Trophoblast cell (in vitro differentiated cells and primary cell): ENCODE measurements around the gene IL1RAPL1.

ENCODE experiments used
- DNase-seq, 2 donors: peaks; one replicate each; pipeline ENCODE4 v3.0.0-alpha.2; 2016
- H2AFZ ChIP-seq: 2 replicates; pipeline ENCODE4 v1.6.1; 2013; ENCODE audit warnings: low read length, moderate library complexity, mild to moderate bottlenecking; ENCODE audit not compliant: insufficient read depth, poor library complexity
- H2AK5ac ChIP-seq: 2 replicates; pipeline ENCODE4 v1.6.1; 2013; ENCODE audit warnings: mild to moderate bottlenecking, low read length
- H2BK120ac ChIP-seq: 2 replicates; pipeline ENCODE4 v1.6.1; 2013; ENCODE audit warnings: low read length, mild to moderate bottlenecking, moderate library complexity; ENCODE audit not compliant: insufficient read depth, poor library complexity
- H2BK12ac ChIP-seq: 2 replicates; pipeline ENCODE4 v1.6.1; 2013; ENCODE audit warnings: mild to moderate bottlenecking, low read length, moderate library complexity
- H2BK5ac ChIP-seq: 2 replicates; pipeline ENCODE4 v1.6.1; 2013; ENCODE audit warnings: low read length, low read depth, moderate library complexity, mild to moderate bottlenecking; ENCODE audit not compliant: poor library complexity
- H3K14ac ChIP-seq: 2 replicates; pipeline ENCODE4 v1.6.1; 2013; ENCODE audit warnings: mild to moderate bottlenecking, low read length
- H3K18ac ChIP-seq: 2 replicates; pipeline ENCODE4 v1.6.1; 2013; ENCODE audit warnings: mild to moderate bottlenecking, low read length
- H3K23ac ChIP-seq: 2 replicates; pipeline ENCODE4 v1.6.1; 2013; ENCODE audit warnings: low read length
- H3K27ac ChIP-seq: 2 replicates; pipeline ENCODE4 v1.5.1; 2013; ENCODE audit warnings: low read depth, mild to moderate bottlenecking, inconsistent platforms, low read length, moderate library complexity
- H3K27me3 ChIP-seq: 2 replicates; pipeline ENCODE4 v1.6.1; 2013; ENCODE audit warnings: inconsistent platforms, mild to moderate bottlenecking, low read length, moderate library complexity; ENCODE audit not compliant: insufficient read depth
- H3K36me3 ChIP-seq, 2 experiments: 1 replicate in 1 of 2; 2 replicates in 1 of 2; pipeline ENCODE4 v1.6.1; 2013; ENCODE audit warnings: low read length in 2 of 2, mild to moderate bottlenecking in 2 of 2, moderate library complexity in 1 of 2; ENCODE audit not compliant: insufficient read depth in 2 of 2, control insufficient read depth in 1 of 2
- H3K4ac ChIP-seq: 2 replicates; pipeline ENCODE4 v1.6.1; 2013; ENCODE audit warnings: low read depth, mild to moderate bottlenecking, low read length, moderate library complexity
- H3K4me1 ChIP-seq, 2 experiments: 1 replicate in 1 of 2; 2 replicates in 1 of 2; pipeline ENCODE4 v1.6.1; 2013; ENCODE audit warnings: low read length in 2 of 2, mild to moderate bottlenecking in 2 of 2, moderate library complexity in 1 of 2; ENCODE audit not compliant: insufficient read depth in 2 of 2, control insufficient read depth in 1 of 2
- H3K4me2 ChIP-seq: 2 replicates; pipeline ENCODE4 v1.6.1; 2013; ENCODE audit warnings: inconsistent platforms, mild to moderate bottlenecking, low read length, moderate library complexity
- H3K4me3 ChIP-seq: 2 replicates; pipeline ENCODE4 v1.5.1; 2013; ENCODE audit warnings: mild to moderate bottlenecking, low read depth, low read length, inconsistent platforms
- H3K79me1 ChIP-seq: one replicate; pipeline ENCODE4 v1.6.1; 2013; ENCODE audit warnings: low read length
- H3K79me2 ChIP-seq: 2 replicates; pipeline ENCODE4 v1.6.1; 2013; ENCODE audit warnings: low read length, mild to moderate bottlenecking; ENCODE audit not compliant: control insufficient read depth, insufficient read depth, poor library complexity
- H3K9ac ChIP-seq: 2 replicates; pipeline ENCODE4 v1.6.1; 2013; ENCODE audit warnings: mild to moderate bottlenecking, low read length
- H3K9me3 ChIP-seq: 2 replicates; pipeline ENCODE4 v1.6.1; 2013; ENCODE audit warnings: low read depth, mild to moderate bottlenecking, control low read depth, inconsistent platforms, low read length; ENCODE audit not compliant: insufficient read depth
- H4K12ac ChIP-seq: 2 replicates; pipeline ENCODE4 v1.6.1; 2013; ENCODE audit warnings: low read depth, mild to moderate bottlenecking, low read length, moderate library complexity
- H4K8ac ChIP-seq: 2 replicates; pipeline ENCODE4 v1.6.1; 2013; ENCODE audit warnings: low read depth, mild to moderate bottlenecking, low read length, moderate library complexity
- H4K91ac ChIP-seq: one replicate; pipeline ENCODE4 v1.6.1; 2013; ENCODE audit warnings: low read depth, mild to moderate bottlenecking, low read length, moderate library complexity
- WGBS: extraction: QIAGEN DNeasy Blood & Tissue Kit; methylation state at CpG from one replicate; pipeline ENCODE4 v1.1.7; 2013; ENCODE audit warnings: missing lambda C conversion rate; ENCODE audit not compliant: insufficient read length, insufficient coverage; ENCODE audit errors: extremely low coverage; 5-methylcytosine and 5-hydroxymethylcytosine counted together

Gene IL1RAPL1

GRCh38 chrX:28997706-28998463, 410.6 kb downstream of the IL1RAPL1 start:
- Histone ChIP-seq H4K91ac (no peak overlapping the region), H4K12ac (no peak overlapping the region), H3K9me3 (no peaks in the 10 kb centered on the region), H2BK12ac (no peak overlapping the region), H3K4me2 (no peak overlapping the region), H2AK5ac (no peak overlapping the region), H3K36me3 (no peaks in the 10 kb centered on the region), H3K27ac (no peak overlapping the region), H3K4me3 (no peak overlapping the region), H3K4ac (no peak overlapping the region), H2BK120ac (no peak overlapping the region), H4K8ac (no peak overlapping the region), H3K4me1 (no peaks in the 10 kb centered on the region), H3K79me1 (no peaks in the 10 kb centered on the region), H2AFZ (no peak overlapping the region), H3K23ac (no peak overlapping the region), H3K14ac (no peak overlapping the region), H3K9ac (no peak overlapping the region), H2BK5ac (no peak overlapping the region), H3K27me3 (no peaks in the 10 kb centered on the region), H3K79me2 (no peaks in the 10 kb centered on the region), H3K18ac (no peak overlapping the region)
- DNase-seq = no peak
- WGBS = no CpG with 5 or more reads among the region's 1 CpG

- Histone ChIP-seq H3K18ac (no peak overlapping the region), H3K9me3 (no peaks in the 10 kb centered on the region), H4K8ac (no peak overlapping the region), H3K79me1 (no peaks in the 10 kb centered on the region), H3K14ac (no peak overlapping the region), H3K79me2 (no peaks in the 10 kb centered on the region), H2AFZ (no peak overlapping the region), H3K23ac (no peak overlapping the region), H3K4me3 (no peak overlapping the region), H4K91ac (no peak overlapping the region), H2BK12ac (no peak overlapping the region), H3K4me1 (no peaks in the 10 kb centered on the region), H3K36me3 (no peaks in the 10 kb centered on the region), H3K27me3 (no peaks in the 10 kb centered on the region), H3K27ac (no peak overlapping the region), H3K4me2 (no peak overlapping the region), H3K9ac (no peak overlapping the region), H3K4ac (no peak overlapping the region), H2BK5ac (no peak overlapping the region), H2BK120ac (no peak overlapping the region), H2AK5ac (no peak overlapping the region), H4K12ac (no peak overlapping the region)
- no CpG with 5 or more reads among the region's 3 CpGs for WGBS
- no peak for DNase-seq
Measured at GRCh38 chrX:28998609-28999135, 411.4 kb downstream of the IL1RAPL1 start.

- H3K79me2 ChIP-seq = no peaks in the 10 kb centered on the region
Measured at GRCh38 chrX:29012867-29013266, 425.6 kb downstream of the IL1RAPL1 start.

GRCh38 chrX:29023207-29023606, 436.0 kb downstream of the IL1RAPL1 start:
- Histone ChIP-seq H2BK12ac (no peak overlapping the region), H3K14ac (no peak overlapping the region), H3K27ac (no peak overlapping the region), H3K4ac (no peak overlapping the region), H3K36me3 (no peaks in the 10 kb centered on the region), H3K23ac (no peak overlapping the region), H2AK5ac (no peak overlapping the region), H3K79me1 (no peaks in the 10 kb centered on the region), H2AFZ (no peak overlapping the region), H2BK120ac (no peak overlapping the region), H4K12ac (no peak overlapping the region), H4K91ac (no peak overlapping the region), H3K9me3 (no peaks in the 10 kb centered on the region), H3K9ac (no peak overlapping the region), H3K4me2 (no peak overlapping the region), H3K18ac (no peak overlapping the region), H3K4me1 (no peaks in the 10 kb centered on the region), H3K4me3 (no peak overlapping the region), H3K79me2 (no peaks in the 10 kb centered on the region), H4K8ac (no peak overlapping the region), H3K27me3 (no peaks in the 10 kb centered on the region), H2BK5ac (no peak overlapping the region)
- no peak for DNase-seq

More at GRCh38 chrX:29012867-29013266, 425.6 kb downstream of the IL1RAPL1 start:
- H3K14ac ChIP-seq = no peak overlapping the region
- no peaks in the 10 kb centered on the region for H3K36me3 ChIP-seq
- H4K8ac ChIP-seq = no peak overlapping the region
- no peak overlapping the region for H4K12ac ChIP-seq
- no peaks in the 10 kb centered on the region for H3K27me3 ChIP-seq
- no peak for DNase-seq
- H2AFZ ChIP-seq = no peak overlapping the region
- no peak overlapping the region for H3K18ac ChIP-seq
- H3K4ac ChIP-seq = no peak overlapping the region
- no peak overlapping the region for H3K4me2 ChIP-seq
- H2BK120ac ChIP-seq = no peak overlapping the region
- no peak overlapping the region for H3K23ac ChIP-seq
- H2AK5ac ChIP-seq = no peak overlapping the region
- H3K4me1 ChIP-seq = no peaks in the 10 kb centered on the region
- no peak overlapping the region for H3K4me3 ChIP-seq
- no peak overlapping the region for H3K9ac ChIP-seq
- no peak overlapping the region for H2BK5ac ChIP-seq
- no peak overlapping the region for H3K27ac ChIP-seq
- no peak overlapping the region for H2BK12ac ChIP-seq
- H3K79me1 ChIP-seq = no peaks in the 10 kb centered on the region
- H4K91ac ChIP-seq = no peak overlapping the region
- no peaks in the 10 kb centered on the region for H3K9me3 ChIP-seq
